GM13977 (cell line): ENCODE results near the gene SART1.
A peak's percentile ranks its signal among the peaks of the same experiment; 100 is the strongest.

Experiments used
- DNase-seq: peaks from one replicate; pipeline ENCODE4 v3.0.0; 2012; ENCODE audit warnings: low spot score
- in situ Hi-C: fragments of 300-500 bp; cut with MboI; formaldehyde crosslinking; loops from one replicate; pipeline ENCODE4 v1.12.0; 2022; ENCODE audit warnings: low sequenced_read_pairs, low pct_unique_long_range_greater_than_20kb, mixed read lengths, inconsistent platforms; ENCODE audit not compliant: unreplicated experiment
- TF ChIP-seq, protein P1 (sequence below): IDR thresholded peaks from 2 replicates; pipeline ENCODE4 v1.5.1; 2012; ENCODE audit warnings: mild to moderate bottlenecking, control low read depth; ENCODE audit not compliant: insufficient read depth; ENCODE audit errors: extremely low read depth, missing control alignments

SART1 gene

DNA sequence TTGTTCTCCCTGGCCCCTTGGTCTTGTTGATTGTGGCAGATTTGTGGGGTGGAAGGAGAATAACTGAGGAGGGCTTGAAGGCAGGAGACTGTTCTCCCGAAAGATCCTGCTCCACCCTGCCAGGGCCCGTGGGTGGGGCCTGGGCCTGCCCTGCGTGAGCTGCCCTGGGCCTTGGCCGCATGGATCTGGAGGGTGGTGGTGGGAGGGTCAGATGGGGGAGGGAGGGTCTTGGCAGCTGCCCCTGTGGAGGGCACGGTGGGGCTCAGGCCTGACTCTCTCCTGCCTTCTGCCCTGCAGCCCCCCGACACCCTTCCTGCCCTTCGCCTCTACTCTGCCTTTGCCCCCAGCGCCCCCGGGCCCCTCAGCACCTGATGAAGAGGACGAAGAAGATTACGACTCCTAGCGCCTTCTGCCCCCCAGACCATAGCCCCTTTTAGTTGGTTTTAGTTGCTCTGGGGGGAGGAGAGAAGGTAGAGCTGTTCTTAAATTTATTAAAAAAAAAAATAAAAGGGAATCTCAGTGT lies 40.4 kb upstream of the SART1 start:
- TF ChIP-seq, protein P1, sequence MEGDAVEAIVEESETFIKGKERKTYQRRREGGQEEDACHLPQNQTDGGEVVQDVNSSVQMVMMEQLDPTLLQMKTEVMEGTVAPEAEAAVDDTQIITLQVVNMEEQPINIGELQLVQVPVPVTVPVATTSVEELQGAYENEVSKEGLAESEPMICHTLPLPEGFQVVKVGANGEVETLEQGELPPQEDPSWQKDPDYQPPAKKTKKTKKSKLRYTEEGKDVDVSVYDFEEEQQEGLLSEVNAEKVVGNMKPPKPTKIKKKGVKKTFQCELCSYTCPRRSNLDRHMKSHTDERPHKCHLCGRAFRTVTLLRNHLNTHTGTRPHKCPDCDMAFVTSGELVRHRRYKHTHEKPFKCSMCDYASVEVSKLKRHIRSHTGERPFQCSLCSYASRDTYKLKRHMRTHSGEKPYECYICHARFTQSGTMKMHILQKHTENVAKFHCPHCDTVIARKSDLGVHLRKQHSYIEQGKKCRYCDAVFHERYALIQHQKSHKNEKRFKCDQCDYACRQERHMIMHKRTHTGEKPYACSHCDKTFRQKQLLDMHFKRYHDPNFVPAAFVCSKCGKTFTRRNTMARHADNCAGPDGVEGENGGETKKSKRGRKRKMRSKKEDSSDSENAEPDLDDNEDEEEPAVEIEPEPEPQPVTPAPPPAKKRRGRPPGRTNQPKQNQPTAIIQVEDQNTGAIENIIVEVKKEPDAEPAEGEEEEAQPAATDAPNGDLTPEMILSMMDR, result no peak
- no peak for DNase-seq
- in situ Hi-C loops, result no loop called here

DNA sequence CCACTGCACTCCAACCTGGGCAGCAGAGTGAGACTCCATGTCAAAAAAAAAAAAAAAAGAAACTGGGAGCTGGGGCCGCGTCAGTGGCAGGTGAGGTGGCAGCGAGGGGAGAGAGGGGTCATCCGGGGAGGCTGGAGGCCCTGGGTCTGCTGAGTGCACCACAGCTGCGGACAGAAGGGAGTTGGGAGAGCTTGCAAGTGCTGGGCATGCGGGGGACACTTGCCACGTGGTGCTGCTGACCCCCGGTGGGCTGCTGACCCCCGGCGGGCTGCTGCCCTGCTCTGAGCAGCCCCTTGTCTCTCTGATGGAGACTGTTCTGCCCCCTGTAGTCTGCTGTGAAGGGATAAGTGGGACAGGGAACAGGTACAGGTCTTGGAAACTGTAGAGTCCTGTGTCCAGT lies 39.7 kb upstream of the SART1 start:
- in situ Hi-C loops, result no loop called here
- no peak for DNase-seq

DNA sequence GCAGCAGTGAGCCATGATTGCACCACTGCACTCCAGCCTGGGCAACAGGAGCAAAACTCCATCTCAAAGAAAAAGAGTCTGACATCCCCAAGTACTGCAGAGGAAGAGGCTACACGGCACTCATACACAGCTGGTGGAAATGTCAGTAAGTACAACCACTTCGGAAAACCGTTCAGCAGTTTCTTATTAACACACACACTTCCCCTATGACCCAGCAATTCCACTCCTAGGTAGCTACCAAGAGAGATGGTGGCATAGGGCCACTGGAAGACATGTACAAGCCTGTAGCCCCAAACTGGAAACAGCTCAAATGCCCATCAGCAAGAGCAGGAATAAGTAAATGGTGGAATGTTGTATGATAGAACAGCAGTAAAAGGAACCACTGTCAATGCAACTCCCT lies 39.0 kb upstream of the SART1 start:
- TF ChIP-seq, protein P1, result no peak
- in situ Hi-C loops, result no loop called here
- DNase-seq, result no peak

More for the DNA sequence above, 39.7 kb upstream of the SART1 start:
- TF ChIP-seq, protein P1, result no peak

DNA sequence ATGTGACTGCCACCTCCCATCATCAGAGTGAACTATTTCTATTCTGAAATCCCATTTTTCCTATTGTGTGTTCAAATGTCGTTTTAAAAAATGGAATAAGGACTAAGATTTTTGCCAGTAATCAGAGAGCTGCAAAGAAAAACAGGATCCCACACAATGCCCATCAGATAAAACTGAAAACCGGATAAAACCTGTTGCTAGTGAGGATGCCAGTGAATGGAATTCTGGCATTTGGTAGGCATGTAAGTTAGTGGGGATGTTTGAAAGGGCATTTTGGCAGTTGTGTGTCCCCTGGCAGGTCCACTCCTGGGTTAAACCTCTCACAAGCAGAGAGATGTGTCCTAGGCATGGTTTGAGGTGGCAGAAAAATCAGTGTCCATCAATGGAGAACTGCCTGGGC lies 36.1 kb upstream of the SART1 start:
- in situ Hi-C loops, result no loop called here
- DNase-seq, result no peak
- TF ChIP-seq, protein P1, result no peak

DNA sequence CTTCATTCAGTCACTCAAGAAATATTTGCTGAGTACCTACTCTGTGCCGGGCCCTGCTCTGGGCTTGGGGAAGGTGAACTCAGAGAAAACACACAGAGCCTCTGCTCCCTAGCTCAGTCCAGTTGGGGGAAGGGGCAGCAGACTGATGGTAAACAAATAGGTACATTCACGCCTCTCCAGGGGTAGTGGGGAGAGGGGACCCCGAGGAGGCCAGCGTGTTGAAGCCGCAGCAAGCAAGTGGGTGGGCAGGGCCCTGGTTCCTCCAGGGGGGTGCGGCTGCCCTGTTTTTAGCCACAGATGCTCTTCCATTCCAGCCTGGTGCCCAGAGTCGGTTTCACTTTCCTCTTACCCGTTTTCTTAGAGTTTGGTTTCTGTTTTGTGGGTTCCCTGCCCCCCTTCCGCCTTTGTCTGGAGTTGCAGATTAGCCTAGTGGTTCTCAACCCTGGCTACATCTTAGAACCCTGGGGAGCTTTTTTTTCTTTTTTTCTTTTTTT lies 33.6 kb upstream of the SART1 start:
- DNase-seq, result peak; percentile 89
- in situ Hi-C loops, result no loop called here

DNA sequence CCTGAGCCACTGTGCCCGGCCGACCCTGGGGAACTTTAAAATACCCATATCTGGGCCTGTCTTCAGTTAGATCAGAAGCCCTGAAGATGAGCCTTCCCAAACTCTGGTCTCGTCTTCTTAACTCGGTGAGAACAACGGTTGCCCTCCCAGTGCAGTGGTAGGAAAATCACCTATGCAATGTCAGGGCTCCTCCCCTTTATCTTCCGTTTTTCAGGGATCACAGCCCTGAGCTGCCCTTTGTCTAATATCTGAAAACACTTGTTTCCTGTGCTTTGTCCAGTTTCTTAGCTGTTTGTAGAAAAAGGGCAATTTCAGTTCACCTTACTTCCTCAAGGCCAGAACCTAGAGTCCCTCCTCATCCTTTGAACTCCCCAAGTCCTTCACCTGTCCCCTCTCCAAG lies 32.9 kb upstream of the SART1 start:
- TF ChIP-seq, protein P1, result no peak
- in situ Hi-C loops, result no loop called here
- DNase-seq, result no peak

More for the DNA sequence above, 33.6 kb upstream of the SART1 start:
- TF ChIP-seq, protein P1, result no peak
